GM18867 (cell line): Measurements from ENCODE around the gene ZBTB33.

Experiments used
- ATAC-seq: cut with Tn5 transposase; IDR thresholded peaks from one replicate; pipeline ENCODE4 v1.9.1; 2021; ENCODE audit warnings: mild to moderate bottlenecking, moderate library complexity; ENCODE audit not compliant: unreplicated experiment

The ZBTB33 gene

DNA sequence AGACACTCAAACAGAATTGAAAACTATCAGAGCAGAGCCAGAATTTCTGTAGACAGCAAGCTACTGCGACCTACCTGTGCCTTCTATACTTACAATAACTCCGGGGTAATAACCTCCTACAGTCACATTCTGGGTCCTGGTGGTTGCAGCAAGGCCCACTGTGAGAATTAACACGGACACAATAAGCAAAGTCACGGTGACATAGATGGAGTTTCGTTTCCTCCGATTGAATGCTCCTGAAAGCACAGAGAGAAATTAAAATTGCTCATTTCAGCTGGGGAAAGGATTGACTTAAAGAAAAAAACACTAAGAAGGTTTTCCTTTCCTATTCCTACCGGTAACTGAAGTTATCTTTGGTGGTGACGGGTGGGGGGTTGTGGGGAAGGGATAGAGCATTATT lies 53.6 kb downstream of the ZBTB33 start:
- ATAC-seq: no peak

DNA sequence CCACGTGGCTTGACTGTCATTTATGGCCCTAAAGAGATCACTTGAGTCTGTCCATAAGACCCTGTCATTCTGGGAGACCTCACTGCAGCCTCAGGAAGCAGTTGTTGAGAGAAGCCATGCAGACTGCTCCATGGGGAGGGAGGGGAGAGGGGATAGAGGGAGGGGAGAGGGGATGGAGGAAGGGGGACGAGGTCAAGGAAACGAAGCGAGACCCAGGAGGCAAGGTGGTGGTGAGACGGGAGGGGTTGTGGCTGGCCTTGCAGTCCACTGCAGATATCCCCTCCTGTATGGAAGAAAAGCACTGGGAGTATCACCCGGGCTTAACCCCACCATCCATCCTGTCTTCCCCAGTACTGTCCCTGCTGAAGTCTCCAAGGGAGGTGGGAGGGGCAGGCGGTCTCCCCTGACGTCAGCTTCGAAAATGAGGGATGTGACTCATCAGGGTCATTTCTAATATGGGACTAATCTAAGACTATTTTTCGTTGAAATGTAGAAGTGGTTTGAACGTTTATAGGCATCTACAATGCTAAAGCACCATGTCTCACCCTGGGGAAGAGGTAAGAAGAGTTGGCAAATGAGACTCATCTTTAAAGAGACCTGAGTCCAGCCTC lies 55.0 kb downstream of the ZBTB33 start:
- no peak for ATAC-seq

DNA sequence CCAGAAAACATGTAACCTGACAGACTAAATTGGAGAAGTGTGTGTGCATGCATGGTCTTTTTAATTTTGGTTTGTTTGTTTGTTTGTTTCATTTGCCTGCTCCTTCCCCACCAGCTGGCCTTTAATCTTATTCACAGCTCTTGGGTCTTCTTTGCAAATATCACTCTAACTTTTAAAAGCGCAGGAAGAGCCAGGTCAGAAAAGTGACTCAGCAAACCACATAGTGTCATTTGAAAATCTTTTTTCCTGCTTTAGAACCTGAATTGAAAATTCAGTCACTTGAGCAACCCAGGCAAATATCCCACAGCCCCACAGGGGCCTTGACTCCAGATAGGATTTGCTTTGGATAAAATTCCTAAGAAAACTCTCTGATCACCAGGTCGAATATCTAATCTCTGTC lies 56.0 kb downstream of the ZBTB33 start:
- no peak for ATAC-seq
